IPS-18a (cell line): ENCODE measurements around the gene CD44.
"Not testable (repeated sequence)": the region's sequence is repeated elsewhere in the genome, so short reads cannot be mapped to it uniquely, and the experiment has no call there.

Experiments used
- H3K27ac ChIP-seq: one replicate; pipeline ENCODE4 v1.5.1; 2013; ENCODE audit warnings: low read length
- H3K27me3 ChIP-seq: one replicate; pipeline ENCODE4 v1.6.1; 2013; ENCODE audit warnings: mild to moderate bottlenecking, low read length; ENCODE audit not compliant: control insufficient read depth, insufficient read depth
- H3K36me3 ChIP-seq: one replicate; pipeline ENCODE4 v1.6.1; 2013; ENCODE audit warnings: low read depth, low read length; ENCODE audit not compliant: control insufficient read depth
- H3K4me1 ChIP-seq: one replicate; pipeline ENCODE4 v1.6.1; 2013; ENCODE audit warnings: low read depth, low read length; ENCODE audit not compliant: control insufficient read depth
- H3K4me3 ChIP-seq: one replicate; pipeline ENCODE4 v1.5.1; 2013; ENCODE audit warnings: low read length
- H3K9ac ChIP-seq: one replicate; pipeline ENCODE4 v1.6.1; 2013; ENCODE audit warnings: mild to moderate bottlenecking, low read length, moderate library complexity
- H3K9me3 ChIP-seq: one replicate; pipeline ENCODE4 v1.6.1; 2013; ENCODE audit warnings: low read depth, low read length; ENCODE audit not compliant: control insufficient read depth

Gene CD44

GRCh38 chr11:35103366-35104208 is 35.4 kb upstream of the CD44 start:
- Histone ChIP-seq H3K27ac (no peak overlapping the region), H3K4me3 (no peak overlapping the region), H3K36me3 (no peaks in the 10 kb centered on the region), H3K9me3 (no peaks in the 10 kb centered on the region), H3K4me1 (no peaks in the 10 kb centered on the region), H3K9ac (no peak overlapping the region), H3K27me3 (no peaks in the 10 kb centered on the region)

GRCh38 chr11:35104655-35105054 is 34.3 kb upstream of the CD44 start:
- no peaks in the 10 kb centered on the region for H3K36me3 ChIP-seq

GRCh38 chr11:35105319-35106079 is 33.5 kb upstream of the CD44 start:
- H3K4me1 ChIP-seq: no peaks in the 10 kb centered on the region
- H3K9me3 ChIP-seq: no peaks in the 10 kb centered on the region

More at GRCh38 chr11:35104655-35105054, 34.3 kb upstream of the CD44 start:
- Histone ChIP-seq H3K4me1 (no peaks in the 10 kb centered on the region), H3K4me3 (no peak overlapping the region), H3K27me3 (no peaks in the 10 kb centered on the region), H3K27ac (no peak overlapping the region), H3K9ac (no peak overlapping the region), H3K9me3 (no peaks in the 10 kb centered on the region)

GRCh38 chr11:35106595-35106994 is 32.4 kb upstream of the CD44 start:
- Histone ChIP-seq H3K27ac (no peak overlapping the region), H3K9me3 (no peaks in the 10 kb centered on the region), H3K36me3 (no peaks in the 10 kb centered on the region), H3K4me1 (no peaks in the 10 kb centered on the region), H3K4me3 (no peak overlapping the region), H3K9ac (no peak overlapping the region), H3K27me3 (no peaks in the 10 kb centered on the region)

More at GRCh38 chr11:35105319-35106079, 33.5 kb upstream of the CD44 start:
- H3K36me3 ChIP-seq: no peaks in the 10 kb centered on the region
- no peak overlapping the region for H3K27ac ChIP-seq
- H3K9ac ChIP-seq: no peak overlapping the region
- no peaks in the 10 kb centered on the region for H3K27me3 ChIP-seq
- H3K4me3 ChIP-seq: no peak overlapping the region

- H3K27ac ChIP-seq: no peak overlapping the region
- no peaks in the 10 kb centered on the region for H3K9me3 ChIP-seq
- H3K9ac ChIP-seq: no peak overlapping the region
- H3K27me3 ChIP-seq: no peaks in the 10 kb centered on the region
- no peak overlapping the region for H3K4me3 ChIP-seq
- H3K4me1 ChIP-seq: no peaks in the 10 kb centered on the region
- H3K36me3 ChIP-seq: no peaks in the 10 kb centered on the region
Observed at GRCh38 chr11:35107861-35108260, 31.1 kb upstream of the CD44 start.

GRCh38 chr11:35108336-35108735 is 30.6 kb upstream of the CD44 start:
- H3K4me1 ChIP-seq, H3K27ac ChIP-seq, H3K9me3 ChIP-seq, H3K27me3 ChIP-seq, H3K9ac ChIP-seq, H3K4me3 ChIP-seq, H3K36me3 ChIP-seq: not testable (repeated sequence)

- H3K4me3 ChIP-seq: no peak overlapping the region
- no peak overlapping the region for H3K27ac ChIP-seq
- no peaks in the 10 kb centered on the region for H3K4me1 ChIP-seq
- no peak overlapping the region for H3K9ac ChIP-seq
- H3K27me3 ChIP-seq: no peaks in the 10 kb centered on the region
- H3K36me3 ChIP-seq: no peaks in the 10 kb centered on the region
- H3K9me3 ChIP-seq: no peaks in the 10 kb centered on the region
Observed at GRCh38 chr11:35109041-35109440, 29.9 kb upstream of the CD44 start.

- Histone ChIP-seq H3K4me3 (no peak overlapping the region), H3K27ac (no peak overlapping the region), H3K9me3 (no peaks in the 10 kb centered on the region), H3K36me3 (no peaks in the 10 kb centered on the region), H3K4me1 (no peaks in the 10 kb centered on the region), H3K9ac (no peak overlapping the region), H3K27me3 (no peaks in the 10 kb centered on the region)
Observed at GRCh38 chr11:35109827-35110226, 29.1 kb upstream of the CD44 start.

- no peaks in the 10 kb centered on the region for H3K27me3 ChIP-seq
- no peak overlapping the region for H3K4me3 ChIP-seq
- H3K9me3 ChIP-seq: no peaks in the 10 kb centered on the region
- H3K9ac ChIP-seq: no peak overlapping the region
- H3K36me3 ChIP-seq: no peaks in the 10 kb centered on the region
- no peaks in the 10 kb centered on the region for H3K4me1 ChIP-seq
- H3K27ac ChIP-seq: no peak overlapping the region
Observed at GRCh38 chr11:35111161-35112055, 27.6 kb upstream of the CD44 start.

- Histone ChIP-seq H3K27ac (no peak overlapping the region), H3K4me3 (no peak overlapping the region), H3K9ac (no peak overlapping the region), H3K9me3 (no peaks in the 10 kb centered on the region), H3K36me3 (no peaks in the 10 kb centered on the region), H3K27me3 (no peaks in the 10 kb centered on the region), H3K4me1 (no peaks in the 10 kb centered on the region)
Observed at GRCh38 chr11:35112056-35112845, 26.7 kb upstream of the CD44 start.

- no peaks in the 10 kb centered on the region for H3K36me3 ChIP-seq
- H3K27me3 ChIP-seq: no peaks in the 10 kb centered on the region
- H3K27ac ChIP-seq: no peak overlapping the region
- H3K4me3 ChIP-seq: no peak overlapping the region
- H3K9ac ChIP-seq: no peak overlapping the region
- H3K9me3 ChIP-seq: no peaks in the 10 kb centered on the region
- no peaks in the 10 kb centered on the region for H3K4me1 ChIP-seq
Observed at GRCh38 chr11:35112846-35113105, 26.2 kb upstream of the CD44 start.
